Stimulated activated CD4-positive, alpha-beta T cell treated with anti-CD3 and anti-CD28 coated beads, Interleukin-1b, Interleukin-23, amount 100 ng/mL, for 1 hour (primary cell): ENCODE measurements around the gene GMDS.

ENCODE experiments used
- DNase-seq, 2 donors: peaks; one replicate each; pipeline ENCODE4 v3.0.0-alpha.2; 2020; ENCODE audit warnings: low read depth in 2 of 2

GMDS gene

DNA sequence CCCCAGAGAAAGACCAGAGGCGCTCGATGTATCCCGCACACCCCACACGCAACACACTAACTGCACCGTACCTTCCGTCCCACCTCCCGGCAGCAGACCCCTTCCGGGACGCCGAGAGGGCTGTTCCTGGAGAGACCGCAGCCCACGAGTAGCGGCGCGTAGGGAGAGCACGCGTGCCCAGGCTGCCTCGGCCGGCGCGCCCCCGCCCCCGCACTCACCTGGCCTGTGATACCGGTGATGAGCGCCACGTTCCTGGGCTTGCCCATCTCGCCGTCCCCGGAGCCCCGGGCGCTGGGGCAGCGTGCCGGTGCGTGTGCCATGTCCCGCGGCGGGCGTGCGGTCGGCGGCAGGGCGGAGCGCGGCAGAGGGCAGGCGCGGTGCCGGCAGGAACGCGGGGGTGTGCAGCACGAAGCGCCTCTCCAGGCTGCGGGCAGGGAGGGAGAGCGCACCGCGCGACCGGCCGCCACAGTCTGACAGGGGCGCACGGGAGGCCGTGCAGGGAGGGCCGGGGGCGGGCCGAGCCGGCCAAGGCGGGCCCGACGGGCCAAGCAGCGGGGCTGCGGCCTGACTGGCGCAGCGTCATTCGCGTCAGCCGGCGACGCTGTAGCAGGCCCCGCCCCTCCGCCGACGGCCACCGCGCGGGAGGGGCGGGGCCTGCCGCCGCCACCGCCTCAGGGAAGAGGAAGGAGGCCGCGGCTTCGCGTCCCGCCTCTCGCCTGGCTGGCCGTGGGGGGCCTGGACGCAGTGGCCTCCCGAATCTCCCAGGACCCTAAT, at the start of gene GMDS:
GMDS (minus strand) TSS at position 503 of the 774 bp plus-strand sequence.
- peak; percentile 54 to 67 for DNase-seq

DNA sequence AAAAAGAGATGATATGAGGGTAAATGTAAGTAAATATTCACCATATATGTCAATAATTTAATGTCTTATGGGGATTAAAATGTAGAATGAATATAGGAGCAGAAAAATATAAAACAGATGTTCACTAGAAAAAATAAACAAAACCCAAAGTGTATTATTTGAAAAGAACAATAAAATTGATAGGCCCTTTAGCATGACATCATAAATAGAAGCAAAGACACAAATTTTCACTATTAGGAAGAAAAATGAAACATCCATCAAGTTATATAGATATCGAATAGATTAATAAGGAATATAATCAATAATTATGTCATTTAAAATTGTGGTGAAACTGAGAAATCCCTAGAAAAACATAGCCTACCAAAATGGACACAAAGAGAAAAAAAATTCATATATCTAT, 40.1 kb upstream of the GMDS start:
- DNase-seq = no peak

DNA sequence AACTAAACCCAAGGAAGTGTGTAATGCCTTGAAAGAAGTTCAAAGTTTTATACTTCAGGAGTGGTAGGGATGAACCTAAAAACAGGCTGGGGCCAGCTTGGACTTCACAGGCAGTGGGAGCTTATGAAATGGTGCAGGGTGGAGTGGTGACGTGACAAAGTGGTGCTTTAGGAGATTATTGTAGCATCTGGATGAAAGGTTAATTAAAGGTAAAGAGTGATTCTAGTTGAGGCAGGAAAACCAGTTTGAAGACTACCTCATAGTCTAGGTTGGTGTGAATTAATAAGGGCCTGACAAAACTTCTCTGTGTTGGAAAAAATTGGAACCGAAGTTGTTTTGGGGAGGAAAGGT, 30.5 kb upstream of the GMDS start:
- no peak for DNase-seq

GRCh38 chr6:2274981-2275891, 29.8 kb upstream of the GMDS start:
- no peak for DNase-seq

DNA sequence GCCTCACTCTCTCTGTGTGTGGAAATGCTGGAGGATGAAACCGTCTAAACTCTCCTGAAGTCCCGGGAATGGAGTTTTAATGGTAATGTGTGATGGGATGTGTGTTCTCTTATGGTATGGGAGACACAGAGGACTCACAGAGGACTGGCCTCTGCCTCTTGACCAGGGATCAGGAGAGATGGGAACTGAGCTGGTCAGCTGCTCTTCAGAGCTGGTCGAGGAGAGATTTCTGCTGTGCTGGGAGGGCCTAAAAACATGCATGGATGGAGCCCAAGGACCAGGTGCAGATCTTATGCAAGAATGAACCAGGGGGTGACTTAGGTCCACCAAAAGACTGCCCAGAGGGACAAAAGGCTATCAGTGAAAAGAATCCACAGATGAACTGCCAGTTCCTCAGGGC, 27.3 kb upstream of the GMDS start:
- no peak for DNase-seq

GRCh38 chr6:2270054-2270453, 24.6 kb upstream of the GMDS start:
- DNase-seq = no peak

DNA sequence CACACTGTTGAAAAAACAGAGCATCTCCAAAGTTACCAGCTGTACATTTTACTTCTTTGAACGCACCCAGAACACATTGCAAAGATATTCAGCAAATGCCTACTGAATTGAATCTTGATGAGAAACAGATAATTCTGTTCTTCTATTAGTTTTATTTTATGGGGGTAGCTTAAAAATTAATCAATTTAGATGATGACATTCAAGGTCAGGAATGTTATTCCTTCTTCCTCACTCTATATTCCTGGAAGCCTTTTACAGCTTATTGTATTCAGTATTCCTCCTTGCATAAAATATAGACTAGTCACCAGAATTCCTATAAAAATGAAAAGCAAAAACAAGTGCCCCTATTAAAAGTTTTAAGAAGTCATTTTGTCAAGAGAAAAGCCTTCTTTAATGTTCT, 21.4 kb upstream of the GMDS start:
- DNase-seq = no peak

DNA sequence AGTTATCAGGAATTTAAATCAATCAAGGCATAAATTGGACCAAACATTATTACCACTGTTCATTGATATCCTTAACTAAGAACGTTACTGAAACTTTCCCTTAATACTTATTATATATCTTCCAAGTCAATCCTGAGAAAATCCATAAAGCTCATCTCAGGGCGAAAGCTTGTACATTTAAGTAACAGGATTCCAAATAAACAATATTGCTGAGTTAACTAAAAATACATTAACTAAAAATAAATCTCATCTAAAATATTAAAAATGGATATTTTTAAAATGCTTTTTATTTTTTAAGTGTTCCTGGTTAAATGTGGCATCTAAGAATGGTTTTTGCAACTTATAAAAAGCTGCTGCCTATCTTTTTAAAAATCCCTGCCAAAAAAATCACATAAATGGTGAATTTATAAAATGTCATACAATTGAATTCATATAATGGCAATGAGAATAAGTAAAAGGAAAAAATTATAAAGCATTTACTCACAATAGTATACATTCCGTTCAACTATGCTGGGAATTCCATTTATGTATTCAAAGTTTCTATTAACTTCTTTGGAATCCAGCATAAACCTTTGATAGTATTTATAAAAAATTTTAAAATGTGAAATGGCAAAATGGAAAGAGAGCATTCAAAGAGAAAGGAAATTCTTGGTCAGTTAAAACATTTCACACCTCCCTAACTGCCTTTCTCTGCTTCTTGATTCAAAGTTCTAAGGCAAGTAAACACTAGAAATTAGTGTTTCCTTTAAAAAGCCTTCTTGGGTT, 20.8 kb upstream of the GMDS start:
- DNase-seq = no peak

GRCh38 chr6:2264932-2265331, 19.5 kb upstream of the GMDS start:
- DNase-seq = no peak

DNA sequence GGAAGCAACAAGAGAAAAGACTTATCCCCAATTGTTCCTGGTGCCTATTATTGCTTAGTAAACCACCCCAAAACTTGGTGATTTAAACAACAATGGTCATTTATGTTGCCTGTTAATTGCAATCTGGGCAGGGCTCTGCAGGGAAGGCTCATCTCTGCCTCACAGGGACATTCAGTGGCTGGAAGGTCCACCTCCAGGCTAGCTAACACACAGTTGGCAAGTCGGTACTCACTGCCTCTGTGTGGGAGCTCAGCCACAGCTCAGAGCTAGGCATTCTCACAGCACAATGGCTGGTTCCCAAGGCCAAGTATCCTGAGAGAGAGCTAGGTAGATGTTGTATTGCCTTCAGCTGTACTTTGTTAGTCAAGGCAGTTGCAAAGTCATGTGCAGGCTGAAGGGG, 18.5 kb upstream of the GMDS start:
- no peak for DNase-seq

GRCh38 chr6:2259574-2259973, 14.2 kb upstream of the GMDS start:
- no peak for DNase-seq

GRCh38 chr6:2259002-2259494, 13.6 kb upstream of the GMDS start:
- DNase-seq = no peak

GRCh38 chr6:2258112-2258511, 12.7 kb upstream of the GMDS start:
- DNase-seq = no peak

DNA sequence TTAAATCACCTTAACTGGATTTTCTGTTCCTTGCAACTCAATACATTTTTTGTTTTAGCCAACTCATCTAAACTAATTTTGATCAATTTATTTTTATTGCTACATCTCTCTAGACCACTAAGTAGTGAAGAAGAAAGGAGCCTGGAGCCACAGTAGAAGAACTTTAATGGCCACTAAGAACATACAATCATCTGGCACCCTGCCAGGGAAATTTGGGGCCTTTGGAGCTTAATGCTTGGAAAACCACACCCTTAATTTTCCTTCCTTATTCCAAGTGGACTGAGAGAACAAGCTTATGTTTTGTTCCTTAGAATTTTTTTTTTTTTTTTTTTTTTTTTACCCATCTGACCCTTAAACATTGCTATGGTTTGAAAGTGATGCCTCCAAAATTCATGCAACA, 12.0 kb upstream of the GMDS start:
- no peak for DNase-seq

GRCh38 chr6:2254747-2255146, 9.3 kb upstream of the GMDS start:
- DNase-seq = no peak

GRCh38 chr6:2249126-2249525, 3.7 kb upstream of the GMDS start:
- no peak for DNase-seq

DNA sequence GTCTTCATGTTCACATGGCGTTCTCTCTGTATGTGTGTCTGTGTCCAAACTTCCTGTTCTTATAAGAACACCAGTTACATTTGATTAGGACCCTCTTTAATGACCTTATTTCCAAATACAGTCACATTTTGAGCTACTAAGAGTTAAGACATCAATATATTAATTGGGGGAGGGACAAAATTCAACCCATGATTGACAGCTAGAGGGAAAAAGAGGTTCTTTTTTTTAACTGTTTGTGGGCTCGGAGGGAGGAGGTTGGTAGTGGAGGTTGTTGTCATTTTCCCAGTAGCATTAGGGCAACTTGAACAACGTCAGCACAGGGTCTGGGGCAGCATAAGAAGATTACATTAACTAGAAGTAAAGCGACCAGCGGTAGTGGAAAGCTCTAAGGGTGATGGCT, 2.3 kb upstream of the GMDS start:
- DNase-seq = no peak

GRCh38 chr6:2245877-2246863, 765 bp upstream of the GMDS start:
- peak in 1 of 2 donors; percentile 1 for DNase-seq

DNA sequence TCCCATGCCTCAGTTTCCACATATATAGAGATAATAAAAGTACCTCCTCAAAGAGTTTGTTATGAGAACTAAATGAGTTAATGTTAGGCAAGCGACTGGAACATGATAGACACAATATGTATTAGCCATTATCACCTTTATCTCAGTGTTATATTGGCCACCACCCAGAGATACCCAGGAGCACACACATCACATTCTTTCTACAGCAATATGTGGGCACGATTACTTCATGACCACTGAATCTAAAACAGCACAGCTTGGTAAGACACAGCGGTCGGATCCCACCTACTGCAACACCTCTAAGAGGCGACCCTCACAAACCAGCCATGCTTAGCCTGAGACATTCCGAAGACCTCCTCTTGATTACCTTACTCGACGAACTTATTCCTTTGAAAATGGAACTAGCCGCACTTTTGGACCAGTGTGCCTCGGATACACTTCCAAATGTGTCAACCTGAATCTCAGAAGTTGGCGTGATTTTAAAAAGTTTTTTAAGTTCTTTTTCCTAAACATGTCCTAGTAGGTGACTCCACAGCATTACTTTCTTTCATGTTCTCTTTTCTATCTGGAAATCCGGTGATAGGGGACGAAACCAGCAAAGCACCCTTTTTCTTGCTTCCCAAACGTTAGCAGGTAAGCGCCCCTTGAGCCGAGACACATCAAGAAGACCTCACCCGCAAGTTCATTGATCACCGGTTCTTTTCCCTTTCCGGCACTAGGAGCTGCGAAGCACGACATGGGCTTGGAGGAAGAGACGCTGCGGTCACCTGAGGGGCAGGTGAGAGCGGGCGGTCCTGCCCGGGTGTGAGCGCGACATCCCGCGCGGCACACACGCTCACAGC, 923 bp downstream of the GMDS start:
- peak in 1 of 2 donors; percentile 0 for DNase-seq

DNA sequence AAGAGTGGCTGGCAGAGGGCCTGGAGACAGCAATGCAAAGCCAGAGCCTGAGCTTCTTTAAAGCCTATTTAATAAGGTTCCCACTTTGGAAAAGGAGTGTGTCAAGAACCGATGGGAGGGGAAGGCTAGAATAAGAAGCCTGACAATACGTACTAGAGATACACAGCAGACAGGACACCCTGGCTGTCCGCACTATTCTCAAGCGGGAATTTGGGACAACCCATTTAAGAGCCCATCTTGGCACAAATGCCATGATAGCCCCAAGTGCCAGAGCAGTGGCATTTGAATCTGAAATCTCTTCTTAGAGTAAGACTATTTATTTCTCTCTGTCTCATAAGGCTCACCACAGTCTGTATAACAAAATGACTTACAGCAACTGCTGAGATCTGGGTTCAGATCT, 3.1 kb downstream of the GMDS start:
- no peak for DNase-seq
